ACC112 (cell line): ENCODE data around the gene PRKCE.

Source experiments
- H2AFZ ChIP-seq: fragments of 200-600 bp; sonication (generic); one replicate; pipeline ENCODE4 v1.6.0; 2017; ENCODE audit warnings: antibody characterized with exemption, low read length; ENCODE audit not compliant: unreplicated experiment
- H3K27ac ChIP-seq: fragments of 200-600 bp; sonication (generic); 2 replicates; pipeline ENCODE4 v1.5.1; 2014; ENCODE audit warnings: low read depth, mild to moderate bottlenecking, antibody characterized with exemption, low read length, moderate library complexity
- H3K27me3 ChIP-seq: fragments of 200-600 bp; sonication (generic); 2 replicates; pipeline ENCODE4 v1.6.1; 2014; ENCODE audit warnings: mild to moderate bottlenecking, antibody characterized with exemption, low read length, moderate library complexity, mixed read lengths; ENCODE audit not compliant: insufficient read depth
- H3K36me3 ChIP-seq: fragments of 200-600 bp; sonication (generic); 2 replicates; pipeline ENCODE4 v1.6.1; 2016; ENCODE audit warnings: mild to moderate bottlenecking, antibody characterized with exemption, low read length, moderate library complexity, mixed read lengths; ENCODE audit not compliant: insufficient read depth
- H3K4me1 ChIP-seq: fragments of 200-600 bp; sonication (generic); one replicate; pipeline ENCODE4 v1.6.1; 2016; ENCODE audit warnings: low read length, mixed read lengths; ENCODE audit not compliant: insufficient read depth, unreplicated experiment, control insufficient read depth
- H3K4me3 ChIP-seq: fragments of 200-600 bp; sonication (generic); 2 replicates; pipeline ENCODE4 v1.5.1; 2014; ENCODE audit warnings: mild to moderate bottlenecking, low read depth, low read length
- H3K79me2 ChIP-seq: fragments of 200-600 bp; sonication (generic); one replicate; pipeline ENCODE4 v1.6.0; 2016; ENCODE audit warnings: low read length; ENCODE audit not compliant: control insufficient read depth, unreplicated experiment, insufficient read depth

Gene PRKCE

GRCh38 chr2:45965871-45966498 is 314.5 kb downstream of the PRKCE start:
- H3K27ac ChIP-seq = no peak overlapping the region
- H3K27me3 ChIP-seq = no peaks in the 10 kb centered on the region
- no peak overlapping the region for H2AFZ ChIP-seq
- no peaks in the 10 kb centered on the region for H3K36me3 ChIP-seq
- no peaks in the 10 kb centered on the region for H3K79me2 ChIP-seq
- H3K4me1 ChIP-seq = peaks cover 66% of the 10 kb centered on the region
- H3K4me3 ChIP-seq = no peak overlapping the region

GRCh38 chr2:45968946-45969584 is 317.6 kb downstream of the PRKCE start:
- Histone ChIP-seq H3K79me2 (peaks cover 2% of the 10 kb centered on the region), H3K4me1 (peaks cover 39% of the 10 kb centered on the region), H3K27ac (peak overlapping the region; percentile 10; the same call in 1 of the 2 replicates), H3K27me3 (no peaks in the 10 kb centered on the region), H2AFZ (peak overlapping the region; percentile 24), H3K4me3 (peak overlapping the region; percentile 27; the same call in 1 of the 2 replicates), H3K36me3 (no peaks in the 10 kb centered on the region)

GRCh38 chr2:45973426-45973825 is 322.0 kb downstream of the PRKCE start:
- no peak overlapping the region for H3K4me3 ChIP-seq
- no peaks in the 10 kb centered on the region for H3K36me3 ChIP-seq
- peaks cover 2% of the 10 kb centered on the region for H3K79me2 ChIP-seq
- H3K27me3 ChIP-seq = no peaks in the 10 kb centered on the region
- H3K4me1 ChIP-seq = peaks cover 16% of the 10 kb centered on the region
- H2AFZ ChIP-seq = no peak overlapping the region
- H3K27ac ChIP-seq = no peak overlapping the region

- Histone ChIP-seq H3K4me1 (peaks cover 10% of the 10 kb centered on the region), H3K27me3 (no peaks in the 10 kb centered on the region), H3K27ac (no peak overlapping the region), H3K4me3 (no peak overlapping the region), H2AFZ (no peak overlapping the region), H3K79me2 (peaks cover 2% of the 10 kb centered on the region), H3K36me3 (no peaks in the 10 kb centered on the region)
Observed at GRCh38 chr2:45974056-45974455, 322.6 kb downstream of the PRKCE start.

- no peaks in the 10 kb centered on the region for H3K36me3 ChIP-seq
- no peak overlapping the region for H3K27ac ChIP-seq
- no peak overlapping the region for H3K4me3 ChIP-seq
- peaks cover 1% of the 10 kb centered on the region for H3K4me1 ChIP-seq
- H2AFZ ChIP-seq = no peak overlapping the region
- H3K27me3 ChIP-seq = no peaks in the 10 kb centered on the region
- H3K79me2 ChIP-seq = peaks cover 2% of the 10 kb centered on the region
Observed at GRCh38 chr2:45974762-45975408, 323.4 kb downstream of the PRKCE start.

- no peaks in the 10 kb centered on the region for H3K4me1 ChIP-seq
- H2AFZ ChIP-seq = no peak overlapping the region
- no peaks in the 10 kb centered on the region for H3K27me3 ChIP-seq
- peaks cover 2% of the 10 kb centered on the region for H3K79me2 ChIP-seq
- no peak overlapping the region for H3K27ac ChIP-seq
- H3K36me3 ChIP-seq = no peaks in the 10 kb centered on the region
- H3K4me3 ChIP-seq = no peak overlapping the region
Observed at GRCh38 chr2:45975752-45976517, 324.5 kb downstream of the PRKCE start.

- no peaks in the 10 kb centered on the region for H3K27me3 ChIP-seq
- H3K27ac ChIP-seq = no peak overlapping the region
- H3K4me3 ChIP-seq = no peak overlapping the region
- no peaks in the 10 kb centered on the region for H3K36me3 ChIP-seq
- H2AFZ ChIP-seq = no peak overlapping the region
- H3K79me2 ChIP-seq = no peaks in the 10 kb centered on the region
- no peaks in the 10 kb centered on the region for H3K4me1 ChIP-seq
Observed at GRCh38 chr2:45978302-45978859, 326.9 kb downstream of the PRKCE start.

- no peaks in the 10 kb centered on the region for H3K79me2 ChIP-seq
- no peaks in the 10 kb centered on the region for H3K36me3 ChIP-seq
- no peak overlapping the region for H3K4me3 ChIP-seq
- no peak overlapping the region for H3K27ac ChIP-seq
- no peaks in the 10 kb centered on the region for H3K27me3 ChIP-seq
- H2AFZ ChIP-seq = no peak overlapping the region
- no peaks in the 10 kb centered on the region for H3K4me1 ChIP-seq
Observed at GRCh38 chr2:45979065-45979464, 327.6 kb downstream of the PRKCE start.

- Histone ChIP-seq H3K4me1 (no peaks in the 10 kb centered on the region), H3K27me3 (no peaks in the 10 kb centered on the region), H3K79me2 (no peaks in the 10 kb centered on the region), H2AFZ (no peak overlapping the region), H3K27ac (no peak overlapping the region), H3K4me3 (no peak overlapping the region), H3K36me3 (no peaks in the 10 kb centered on the region)
Observed at GRCh38 chr2:45980161-45980865, 328.8 kb downstream of the PRKCE start.

- Histone ChIP-seq H3K27me3 (no peaks in the 10 kb centered on the region), H3K4me1 (no peaks in the 10 kb centered on the region), H3K27ac (no peak overlapping the region), H3K79me2 (no peaks in the 10 kb centered on the region), H3K36me3 (no peaks in the 10 kb centered on the region), H2AFZ (no peak overlapping the region), H3K4me3 (no peak overlapping the region)
Observed at GRCh38 chr2:45981384-45981930, 330.0 kb downstream of the PRKCE start.
